ENCODE measurements around the gene DGKI.
A peak's percentile ranks its signal among the peaks of the same experiment; 100 is the strongest.
"Not testable (repeated sequence)": the region's sequence is repeated elsewhere in the genome, so short reads cannot be mapped to it uniquely, and the experiment has no call there.

DGKI gene

GRCh38 chr7:137834552-137834951, 12.2 kb downstream of the DGKI start:
- DNase-seq, result no peak

GRCh38 chr7:137832990-137833389, 13.8 kb downstream of the DGKI start:
- not testable (repeated sequence) for DNase-seq

GRCh38 chr7:137832382-137832781, 14.4 kb downstream of the DGKI start:
- no peak for DNase-seq

- not testable (repeated sequence) for DNase-seq
These were observed 15.2 kb downstream of the DGKI start for GRCh38 chr7:137831555-137831954.

GRCh38 chr7:137829337-137829992, 17.3 kb downstream of the DGKI start:
- DNase-seq, result no peak

GRCh38 chr7:137828456-137828855, 18.3 kb downstream of the DGKI start:
- DNase-seq, result no peak

- no peak for DNase-seq
These were observed 21.3 kb downstream of the DGKI start for GRCh38 chr7:137825489-137825888.

- no peak for DNase-seq
These were observed 25.9 kb downstream of the DGKI start for GRCh38 chr7:137820677-137821420.

- DNase-seq, result no peak
These were observed 26.6 kb downstream of the DGKI start for GRCh38 chr7:137820156-137820555.

GRCh38 chr7:137818036-137818435, 28.7 kb downstream of the DGKI start:
- no peak for DNase-seq

- DNase-seq, result peak; percentile 49
These were observed 30.0 kb downstream of the DGKI start for GRCh38 chr7:137816696-137817320.

- DNase-seq, result no peak
These were observed 33.2 kb downstream of the DGKI start for GRCh38 chr7:137813541-137813940.

- DNase-seq, result no peak
These were observed 36.5 kb downstream of the DGKI start for GRCh38 chr7:137810248-137810647.

GRCh38 chr7:137804836-137805235, 41.9 kb downstream of the DGKI start:
- DNase-seq, result no peak

- no peak for DNase-seq
These were observed 45.3 kb downstream of the DGKI start for GRCh38 chr7:137801491-137801890.

GRCh38 chr7:137801003-137801402, 45.8 kb downstream of the DGKI start:
- no peak for DNase-seq

GRCh38 chr7:137798073-137798763, 48.6 kb downstream of the DGKI start:
- DNase-seq, result no peak

- no peak for DNase-seq
These were observed 51.6 kb downstream of the DGKI start for GRCh38 chr7:137795211-137795610.

GRCh38 chr7:137791930-137792329, 54.8 kb downstream of the DGKI start:
- DNase-seq, result no peak

GRCh38 chr7:137790828-137791227, 55.9 kb downstream of the DGKI start:
- no peak for DNase-seq

GRCh38 chr7:137789215-137789882, 57.4 kb downstream of the DGKI start:
- no peak for DNase-seq

- no peak for DNase-seq
These were observed 59.3 kb downstream of the DGKI start for GRCh38 chr7:137787301-137787976.
